ENCODE data around the gene GNE. TPM values are rescaled to one million over a fixed set of nuclear protein-coding genes. Genes with fewer than 3 reads are reported as not detected.
"Not testable (repeated sequence)": the region's sequence is repeated elsewhere in the genome, so short reads cannot be mapped to it uniquely, and the experiment has no call there.

GNE gene
- total RNA-seq, 1 experiment from 2014 or later: 30.0 TPM

- DNase-seq: no peak
- H3K27ac ChIP-seq: no peak overlapping the region
Observed at GRCh38 chr9:36177571-36177970, 80.7 kb downstream of the GNE start.

GRCh38 chr9:36176496-36176895 lies 81.8 kb downstream of the GNE start:
- H3K9me3 ChIP-seq (replicated peaks); H3K27me3 ChIP-seq; H3K4me3 ChIP-seq; H3K4me1 ChIP-seq; H3K27ac ChIP-seq; DNase-seq; H3K36me3 ChIP-seq: not testable (repeated sequence)

More at GRCh38 chr9:36177571-36177970, 80.7 kb downstream of the GNE start:
- Histone ChIP-seq H3K27me3 (no peaks in the 10 kb centered on the region), H3K4me3 (no peak overlapping the region), H3K4me1 (no peaks in the 10 kb centered on the region), H3K9me3 (replicated peaks) (no peaks in the 10 kb centered on the region; the same call in 1 of the 2 replicates), H3K36me3 (no peaks in the 10 kb centered on the region)

- not testable (repeated sequence) for H3K27ac ChIP-seq; H3K9me3 ChIP-seq (replicated peaks); H3K4me1 ChIP-seq; H3K4me3 ChIP-seq; H3K36me3 ChIP-seq; H3K27me3 ChIP-seq; DNase-seq
Observed at GRCh38 chr9:36175209-36175608, 83.0 kb downstream of the GNE start.

GRCh38 chr9:36174731-36175130 lies 83.5 kb downstream of the GNE start:
- H3K4me1 ChIP-seq: no peaks in the 10 kb centered on the region
- no peaks in the 10 kb centered on the region for H3K36me3 ChIP-seq
- no peak overlapping the region for H3K4me3 ChIP-seq
- H3K27me3 ChIP-seq: no peaks in the 10 kb centered on the region
- no peaks in the 10 kb centered on the region for H3K9me3 ChIP-seq (replicated peaks)
- H3K27ac ChIP-seq: no peak overlapping the region
- DNase-seq: peak in 1 of 2 experiments; percentile 46

DNA sequence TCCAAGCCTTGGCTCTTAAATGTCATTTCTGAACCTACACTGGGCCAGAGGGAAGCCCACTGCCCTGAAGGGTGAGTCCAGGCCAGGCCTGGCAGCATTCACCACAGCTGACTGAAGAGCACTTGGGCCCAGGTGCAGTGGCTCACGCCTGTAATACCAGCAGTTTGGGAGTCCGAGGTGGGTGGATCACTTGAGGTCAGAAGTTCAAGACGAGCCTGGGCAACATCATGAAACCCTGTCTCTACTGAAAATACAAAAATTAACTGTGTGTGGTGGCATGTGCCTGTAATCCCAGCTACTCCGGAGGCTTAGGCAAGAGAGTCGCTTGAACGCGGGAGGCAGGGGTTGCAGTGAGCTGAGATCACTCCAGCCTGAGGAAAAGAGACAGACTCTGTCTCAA lies 84.0 kb downstream of the GNE start:
- Histone ChIP-seq H3K9me3 (replicated peaks) (no peaks in the 10 kb centered on the region), H3K4me3 (no peak overlapping the region), H3K36me3 (no peaks in the 10 kb centered on the region), H3K4me1 (no peaks in the 10 kb centered on the region), H3K27ac (no peak overlapping the region), H3K27me3 (no peaks in the 10 kb centered on the region)
- no peak for DNase-seq

DNA sequence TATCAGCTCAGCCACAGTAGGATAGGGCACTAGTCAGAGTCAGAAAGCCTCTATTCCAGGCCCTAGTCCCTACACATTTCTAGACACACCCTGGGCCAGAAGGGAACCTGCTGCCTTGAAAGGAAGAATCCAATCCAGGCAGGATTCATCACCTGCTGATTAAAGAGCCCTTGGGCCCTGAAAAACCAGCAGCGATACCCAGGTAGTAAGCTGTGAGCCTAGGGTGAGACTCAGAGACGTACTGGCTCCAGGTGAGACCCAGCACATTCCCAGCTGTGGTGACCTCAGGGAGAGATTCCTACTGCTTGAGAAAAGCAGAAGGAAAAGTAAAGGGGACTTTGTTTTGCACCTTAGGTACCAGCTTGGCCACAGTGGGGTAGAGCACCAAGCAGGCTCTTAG lies 84.4 kb downstream of the GNE start:
- no peak for DNase-seq
- H3K4me3 ChIP-seq: no peak overlapping the region
- no peaks in the 10 kb centered on the region for H3K4me1 ChIP-seq
- no peaks in the 10 kb centered on the region for H3K27me3 ChIP-seq
- no peaks in the 10 kb centered on the region for H3K36me3 ChIP-seq
- no peaks in the 10 kb centered on the region for H3K9me3 ChIP-seq (replicated peaks)
- no peak overlapping the region for H3K27ac ChIP-seq

DNA sequence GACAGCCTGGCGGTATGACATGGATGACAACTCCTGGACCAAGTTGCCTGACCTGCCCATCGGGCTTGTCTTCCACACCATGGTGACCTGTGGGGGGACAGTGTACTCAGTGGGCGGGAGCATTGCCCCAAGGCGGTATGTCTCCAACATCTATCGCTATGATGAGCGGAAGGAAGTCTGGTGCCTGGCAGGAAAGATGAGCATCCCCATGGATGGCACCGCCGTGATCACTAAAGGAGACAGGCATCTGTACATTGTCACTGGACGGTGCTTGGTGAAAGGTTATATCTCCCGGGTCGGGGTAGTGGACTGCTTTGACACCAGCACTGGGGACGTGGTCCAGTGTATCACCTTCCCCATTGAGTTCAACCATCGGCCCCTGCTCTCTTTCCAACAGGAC lies 87.7 kb downstream of the GNE start:
- Histone ChIP-seq H3K27ac (no peak overlapping the region), H3K27me3 (no peaks in the 10 kb centered on the region), H3K9me3 (replicated peaks) (no peaks in the 10 kb centered on the region), H3K4me1 (no peaks in the 10 kb centered on the region), H3K4me3 (no peak overlapping the region), H3K36me3 (no peaks in the 10 kb centered on the region)
- no peak for DNase-seq

GRCh38 chr9:36169708-36170107 lies 88.5 kb downstream of the GNE start:
- H3K36me3 ChIP-seq: no peaks in the 10 kb centered on the region
- no peak for DNase-seq
- no peak overlapping the region for H3K4me3 ChIP-seq
- no peak overlapping the region for H3K27ac ChIP-seq
- no peaks in the 10 kb centered on the region for H3K9me3 ChIP-seq (replicated peaks)
- H3K27me3 ChIP-seq: no peaks in the 10 kb centered on the region
- peaks cover 7% of the 10 kb centered on the region for H3K4me1 ChIP-seq

GRCh38 chr9:36169166-36169565 lies 89.1 kb downstream of the GNE start, which contains the start of gene CCIN:
TSS of gene CCIN (plus strand) at chr9:36169388. CDS start at chr9:36169503, 115 bp downstream.
- Histone ChIP-seq H3K27me3 (no peaks in the 10 kb centered on the region), H3K9me3 (replicated peaks) (no peaks in the 10 kb centered on the region), H3K36me3 (no peaks in the 10 kb centered on the region), H3K4me1 (peaks cover 12% of the 10 kb centered on the region), H3K4me3 (no peak within 1 kb of the TSS), H3K27ac (no peak within 1 kb of the TSS)
- no peak for DNase-seq

DNA sequence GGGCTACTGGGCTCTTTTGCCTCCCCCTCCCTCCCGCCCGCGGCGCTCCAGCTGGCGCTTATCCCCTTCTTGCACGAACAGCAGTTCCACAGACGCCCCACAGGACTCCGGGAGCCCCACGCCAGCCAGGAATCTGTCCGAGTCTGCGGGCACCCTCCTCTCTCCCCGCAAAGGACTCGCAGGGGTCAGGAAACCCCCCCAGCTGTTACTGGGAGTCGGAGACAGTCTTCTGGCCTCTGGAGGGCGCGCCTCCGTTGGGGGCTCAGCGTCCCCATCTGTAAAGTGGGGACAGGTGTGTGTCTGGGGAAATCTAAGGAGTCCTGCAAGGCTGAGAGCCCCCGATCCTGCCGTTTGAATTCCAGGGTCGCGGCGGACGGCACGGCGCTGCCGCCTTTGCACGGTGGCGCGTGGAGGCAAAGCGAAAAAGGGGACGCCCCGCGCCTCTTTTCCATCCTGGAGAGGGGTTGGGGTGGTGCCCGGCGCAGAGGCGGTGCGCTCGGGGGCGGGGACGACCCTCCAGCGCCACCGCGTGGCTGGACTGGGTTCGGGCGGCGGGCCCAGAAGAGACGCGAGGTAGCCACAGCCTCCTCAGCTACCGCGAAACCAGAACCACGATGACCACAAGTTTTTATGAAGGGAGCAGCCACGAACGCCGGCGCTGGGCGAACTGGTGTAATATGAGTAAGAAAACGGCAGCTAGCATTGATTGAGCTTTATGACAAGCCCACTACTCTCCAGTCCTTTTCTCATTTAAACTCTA lies 91.9 kb downstream of the GNE start:
- Histone ChIP-seq H3K4me3 (peak overlapping the region; percentile 53), H3K36me3 (no peaks in the 10 kb centered on the region), H3K27ac (no peak overlapping the region), H3K4me1 (peaks cover 30% of the 10 kb centered on the region), H3K27me3 (no peaks in the 10 kb centered on the region), H3K9me3 (replicated peaks) (no peaks in the 10 kb centered on the region)
- peak; percentile 78 to 86 for DNase-seq

DNA sequence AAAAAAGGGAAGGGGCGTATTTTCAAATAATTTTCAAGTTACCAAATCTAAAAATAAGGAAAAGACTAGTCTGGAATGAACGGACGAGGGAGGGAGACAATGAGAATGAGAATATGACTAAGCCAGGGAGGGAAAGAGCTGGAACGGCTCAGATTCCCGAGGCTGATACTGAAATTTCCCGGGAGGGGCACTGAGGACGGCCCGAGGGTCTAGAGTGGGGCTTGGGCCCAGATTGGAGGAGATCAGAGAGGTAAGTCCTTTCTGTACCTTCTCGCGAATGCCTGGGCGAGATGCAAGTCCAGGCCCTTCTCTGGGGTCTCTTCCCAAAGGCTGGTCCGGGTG lies 92.5 kb downstream of the GNE start:
- Histone ChIP-seq H3K4me1 (peaks cover 34% of the 10 kb centered on the region), H3K36me3 (no peaks in the 10 kb centered on the region), H3K4me3 (peak overlapping the region; percentile 53; the same call in 1 of the 2 replicates), H3K27ac (no peak overlapping the region), H3K9me3 (replicated peaks) (no peaks in the 10 kb centered on the region), H3K27me3 (no peaks in the 10 kb centered on the region)
- no peak for DNase-seq

DNA sequence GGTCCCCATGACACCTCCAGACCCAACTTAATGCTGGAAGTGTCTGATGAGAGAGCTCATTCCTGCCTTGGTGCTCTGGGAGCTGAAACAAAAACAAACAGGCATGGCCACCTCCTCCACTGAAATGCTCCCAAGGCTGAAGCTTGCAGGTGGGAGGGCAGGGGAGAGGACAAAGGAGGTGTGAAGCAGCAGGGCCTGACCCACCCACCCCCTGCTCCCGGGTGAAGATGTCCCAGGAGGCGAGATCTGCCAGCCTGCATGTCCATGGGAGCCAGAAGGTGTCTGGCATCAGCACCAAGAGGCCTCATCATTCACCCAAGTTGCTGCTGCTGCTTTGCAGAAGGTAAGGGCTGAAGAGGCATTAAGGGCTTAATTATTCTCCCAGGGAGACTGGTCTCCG lies 93.3 kb downstream of the GNE start:
- Histone ChIP-seq H3K4me1 (peaks cover 34% of the 10 kb centered on the region), H3K4me3 (no peak overlapping the region), H3K27me3 (no peaks in the 10 kb centered on the region), H3K9me3 (replicated peaks) (no peaks in the 10 kb centered on the region), H3K27ac (no peak overlapping the region; the same call in 1 of the 2 replicates), H3K36me3 (no peaks in the 10 kb centered on the region)
- DNase-seq: no peak

Other genes starting within 250 kb of the GNE start
- gene RECK, start 221.5 kb downstream of the GNE start, total RNA-seq (2014; rRNA removed; shearing (Covaris generic)): 8.1 and 10.1 TPM in 2 replicates
- 26.3 and 27.1 TPM in 2 replicates for gene GLIPR2, start 121.7 kb downstream of the GNE start, total RNA-seq (2014; rRNA removed; shearing (Covaris generic))
- 0.05 and 0.24 TPM in 2 replicates for gene CCIN, start 89.1 kb downstream of the GNE start, total RNA-seq (2014; rRNA removed; shearing (Covaris generic))
- gene CLTA, start 67.5 kb downstream of the GNE start, total RNA-seq (2014; rRNA removed; shearing (Covaris generic)): 175 and 179 TPM in 2 replicates
- 19.6 and 21.5 TPM in 2 replicates for gene RNF38, start 141.8 kb upstream of the GNE start, total RNA-seq (2014; rRNA removed; shearing (Covaris generic))

Measured in SJCRH30 (cell line).